GM23248 (cell line): ENCODE measurements around the gene NDUFA13. TPM values are rescaled to one million over a fixed set of nuclear protein-coding genes. Genes with fewer than 3 reads are reported as not detected.
A peak's percentile ranks its signal among the peaks of the same experiment; 100 is the strongest.

Source experiments
- DNase-seq: peaks from one replicate; pipeline ENCODE4 v3.0.0-alpha.2; 2015
- H2AFZ ChIP-seq: fragments of 200-600 bp; sonication (generic); 2 replicates; pipeline ENCODE4 v1.6.1; 2016; ENCODE audit warnings: antibody characterized with exemption
- H3F3A ChIP-seq: fragments of 200-600 bp; sonication (generic); 2 replicates; pipeline ENCODE4 v1.6.1; 2016; ENCODE audit warnings: mild to moderate bottlenecking, antibody characterized with exemption, mixed run types; ENCODE audit not compliant: insufficient read depth
- H3K27ac ChIP-seq: fragments of 200-600 bp; sonication (generic); 2 replicates; pipeline ENCODE4 v1.5.1; 2016; ENCODE audit warnings: mild to moderate bottlenecking
- H3K27me3 ChIP-seq: fragments of 200-600 bp; sonication (generic); replicated peaks from 2 replicates; pipeline ENCODE4 v1.6.1; 2016; ENCODE audit warnings: mild to moderate bottlenecking; ENCODE audit not compliant: insufficient read depth
- H3K36me3 ChIP-seq: fragments of 200-600 bp; sonication (generic); 2 replicates; pipeline ENCODE4 v1.6.1; 2016; ENCODE audit warnings: low read depth, mild to moderate bottlenecking
- H3K4me1 ChIP-seq: fragments of 200-600 bp; sonication (generic); 2 replicates; pipeline ENCODE4 v1.6.1; 2016; ENCODE audit warnings: mild to moderate bottlenecking; ENCODE audit not compliant: insufficient read depth
- H3K4me2 ChIP-seq: fragments of 200-600 bp; sonication (generic); one replicate; pipeline ENCODE4 v1.6.1; 2016; ENCODE audit warnings: mild to moderate bottlenecking; ENCODE audit not compliant: unreplicated experiment
- H3K4me3 ChIP-seq: fragments of 200-600 bp; sonication (generic); 2 replicates; pipeline ENCODE4 v1.5.1; 2016; ENCODE audit warnings: mild to moderate bottlenecking
- H3K79me2 ChIP-seq: fragments of 200-600 bp; sonication (generic); 2 replicates; pipeline ENCODE4 v1.6.1; 2016; ENCODE audit warnings: mild to moderate bottlenecking; ENCODE audit not compliant: insufficient read depth
- H3K9ac ChIP-seq: fragments of 200-600 bp; sonication (generic); 2 replicates; pipeline ENCODE4 v1.6.1; 2016; ENCODE audit warnings: mild to moderate bottlenecking
- H3K9me2 ChIP-seq: fragments of 200-600 bp; sonication (generic); 2 replicates; pipeline ENCODE4 v1.6.1; 2016; ENCODE audit warnings: mixed run types, mild to moderate bottlenecking, moderate library complexity; ENCODE audit not compliant: insufficient read depth
- H3K9me3 ChIP-seq: fragments of 200-600 bp; sonication (generic); one replicate; pipeline ENCODE4 v1.6.1; 2017; ENCODE audit warnings: low read depth
- H4K20me1 ChIP-seq: fragments of 200-600 bp; sonication (generic); 2 replicates; pipeline ENCODE4 v1.6.0; 2016; ENCODE audit not compliant: insufficient read depth
- EZH2 ChIP-seq: fragments of 200-600 bp; sonication (generic); IDR thresholded peaks from 2 replicates; pipeline ENCODE4 v1.6.1; 2018; ENCODE audit warnings: antibody characterized with exemption, mild to moderate bottlenecking; ENCODE audit not compliant: insufficient read depth, poor library complexity, severe bottlenecking
- EZH2phosphoT487 ChIP-seq: fragments of 200-600 bp; sonication (generic); IDR thresholded peaks from 2 replicates; pipeline ENCODE4 v1.6.1; 2018; ENCODE audit warnings: antibody characterized with exemption, moderate library complexity, mild to moderate bottlenecking, low read depth; ENCODE audit not compliant: insufficient read depth
- WGBS, 2 experiments: methylation state at CpG; one replicate each; pipeline ENCODE4 v1.1.6; 2015 to 2017; ENCODE audit warnings: low lambda C conversion rate in 2 of 2, low coverage in 1 of 2; ENCODE audit errors: missing lambda C conversion rate in 2 of 2; 5-methylcytosine and 5-hydroxymethylcytosine counted together
- in situ Hi-C: fragments of 300-500 bp; cut with MboI; formaldehyde crosslinking; loops from 2 replicates; pipeline ENCODE4 v1.15.0; 2020
- polyA plus RNA-seq: library from polyadenylated mRNA; unstranded; fragments of >200 nt; fragmentation: Nextera tagmentation; extraction: Ambion mirVana; gene quantifications from 2 replicates; pipeline ENCODE4 v1.2.1, GENCODE V29; 2016
- total RNA-seq: library from RNA; depleted of rRNA; stranded (reverse); fragments of >200 nt; shearing (Covaris generic); gene quantifications from 2 replicates; pipeline ENCODE4 v1.2.3, GENCODE V29; 2014

The NDUFA13 gene
- total and polyA plus RNA-seq, 2 experiments from 2014 or later = 92.4 to 466 TPM

DNA sequence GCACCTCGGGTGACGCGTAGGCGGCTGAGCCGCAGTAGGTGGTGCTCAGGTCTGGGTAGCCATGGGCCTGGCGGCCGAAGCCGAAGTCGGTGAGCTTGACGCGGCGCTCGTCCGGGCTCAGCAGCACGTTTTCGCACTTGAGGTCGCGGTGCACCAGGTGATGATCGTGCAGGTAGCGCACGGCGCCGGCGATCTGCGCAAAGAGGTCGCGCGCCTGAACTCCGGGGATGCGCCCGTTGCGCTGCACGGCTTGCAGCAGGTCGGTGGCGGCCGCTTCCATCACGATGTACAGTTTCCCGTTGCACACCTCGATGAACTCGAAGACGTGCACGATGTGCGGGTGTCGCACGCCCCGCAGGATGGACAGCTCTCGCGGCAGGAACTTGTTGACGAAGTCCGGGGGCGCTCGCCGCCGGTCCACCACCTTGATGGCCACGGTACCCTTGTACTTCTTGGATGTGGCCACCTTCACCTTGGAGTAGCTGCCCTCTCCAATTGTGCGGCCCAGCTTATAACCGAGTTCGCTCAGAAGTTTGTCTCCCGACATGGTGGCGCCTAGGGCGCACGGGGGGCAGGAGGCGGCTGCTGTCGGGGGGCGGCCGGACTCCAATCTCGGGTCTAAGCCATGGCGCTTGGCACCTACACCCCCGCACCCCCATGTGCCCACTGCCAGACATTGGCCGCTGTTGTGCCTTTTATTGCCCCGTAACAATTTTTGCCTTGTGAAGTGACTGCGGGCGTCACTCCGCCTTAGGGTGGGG, 964 bp upstream of the NDUFA13 start, which contains the start of gene TSSK6:
Gene TSSK6 (minus strand): TSS at position 668 of the 761 bp plus-strand sequence. CDS start 121 bp downstream, at position 547.
- no peak for DNase-seq
- Histone ChIP-seq H3K9me3 (no peaks in the 10 kb centered on the region), H3K36me3 (no peaks in the 10 kb centered on the region), H3K4me2 (peak within 1 kb of the TSS; percentile 100), H3K27ac (peak within 1 kb of the TSS; percentile 62), H3K9me2 (no peaks in the 10 kb centered on the region), H3K79me2 (peaks cover 40% of the 10 kb centered on the region), H3K4me1 (peaks cover 9% of the 10 kb centered on the region), H3F3A (no peaks in the 10 kb centered on the region), H3K27me3 (no peaks in the 10 kb centered on the region), H3K9ac (peak within 1 kb of the TSS; percentile 90), H3K4me3 (peak within 1 kb of the TSS; percentile 100), H4K20me1 (no peaks in the 10 kb centered on the region), H2AFZ (peak within 1 kb of the TSS; percentile 84)
- in situ Hi-C loops = no loop called here
- TF ChIP-seq EZH2phosphoT487 (no peak), EZH2 (no peak)
- WGBS, 2 experiments = 85% methylated on average over 68 to 74 of the region's 74 CpGs

DNA sequence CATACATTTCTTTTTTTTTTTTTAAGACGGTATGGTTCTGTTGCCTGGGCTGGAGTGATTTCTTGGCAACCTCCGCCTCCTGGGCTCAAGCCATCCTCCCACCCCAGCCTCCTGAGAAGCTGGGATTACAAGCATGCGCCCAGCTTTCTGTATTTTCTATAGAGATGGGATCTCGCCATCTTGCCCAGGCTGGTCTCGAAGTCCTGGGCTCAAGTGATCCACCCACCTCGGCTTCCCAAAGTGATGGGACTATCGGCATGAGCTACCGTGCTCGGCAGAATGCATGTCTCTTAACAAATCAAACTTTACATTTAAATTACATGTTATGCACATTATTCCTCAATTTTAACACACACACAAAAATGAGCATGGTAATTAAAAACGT, 1.2 kb downstream of the NDUFA13 start:
- Histone ChIP-seq H3K36me3 (0 out of 2 replicates have a peak, but pooled peaks cover 2% of the 10 kb centered on the region), H3K9me2 (no peaks in the 10 kb centered on the region), H3K9me3 (no peaks in the 10 kb centered on the region), H3K27ac (peak overlapping the region; percentile 62), H2AFZ (peak overlapping the region; percentile 84), H3K27me3 (no peaks in the 10 kb centered on the region), H3F3A (no peaks in the 10 kb centered on the region), H3K9ac (peak overlapping the region; percentile 90), H3K4me1 (peaks cover 9% of the 10 kb centered on the region), H3K4me3 (peak overlapping the region; percentile 100), H3K79me2 (peaks cover 62% of the 10 kb centered on the region), H4K20me1 (no peaks in the 10 kb centered on the region), H3K4me2 (peak overlapping the region; percentile 100)
- in situ Hi-C loops = no loop called here
- WGBS, 2 experiments = 51 to 55% methylated on average over 10 of the region's 10 CpGs
- no peak for DNase-seq
- TF ChIP-seq EZH2 (no peak), EZH2phosphoT487 (no peak)

DNA sequence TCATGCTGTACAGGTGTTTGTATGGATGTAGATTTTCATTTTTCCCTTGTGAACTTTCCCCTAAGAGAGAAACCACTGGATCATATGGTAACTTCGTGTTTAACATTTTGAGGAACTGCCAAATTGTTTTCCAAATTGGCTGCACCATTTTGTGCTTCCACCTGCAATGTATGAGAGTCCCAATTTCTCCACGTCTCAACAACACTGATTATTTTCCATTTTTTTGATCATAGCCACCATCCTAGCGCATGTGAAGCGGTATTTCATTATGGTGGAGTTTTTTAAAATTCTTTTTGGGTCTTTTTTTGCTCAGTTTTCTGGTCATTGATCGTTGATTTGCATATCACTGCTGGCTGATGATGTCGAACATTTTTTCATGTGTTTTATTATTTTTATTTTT, 5.0 kb downstream of the NDUFA13 start:
- no peak overlapping the region for H3K9ac ChIP-seq
- no peaks in the 10 kb centered on the region for H3K9me3 ChIP-seq
- in situ Hi-C loops = no loop called here
- H3K79me2 ChIP-seq = peaks cover 89% of the 10 kb centered on the region
- H3K27me3 ChIP-seq = no peaks in the 10 kb centered on the region
- H2AFZ ChIP-seq = no peak overlapping the region
- peaks cover 9% of the 10 kb centered on the region for H3K4me1 ChIP-seq
- H3K4me2 ChIP-seq = no peak overlapping the region
- H3K9me2 ChIP-seq = no peaks in the 10 kb centered on the region
- no peaks in the 10 kb centered on the region for H4K20me1 ChIP-seq
- TF ChIP-seq EZH2phosphoT487 (no peak), EZH2 (no peak)
- H3F3A ChIP-seq = no peaks in the 10 kb centered on the region
- H3K27ac ChIP-seq = no peak overlapping the region
- no peak overlapping the region for H3K4me3 ChIP-seq
- H3K36me3 ChIP-seq = 0 out of 2 replicates have a peak, but pooled peaks cover 2% of the 10 kb centered on the region
- WGBS, 2 experiments = 66 to 69% methylated on average over 6 of the region's 6 CpGs
- DNase-seq = no peak

GRCh38 chr19:19523177-19523576, 7.2 kb downstream of the NDUFA13 start:
- no peaks in the 10 kb centered on the region for H3K27me3 ChIP-seq
- in situ Hi-C loops = no loop called here
- H3K4me1 ChIP-seq = no peaks in the 10 kb centered on the region
- no peak overlapping the region for H3K27ac ChIP-seq
- H3K79me2 ChIP-seq = peaks cover 68% of the 10 kb centered on the region
- WGBS, 2 experiments = 87 to 88% methylated on average over 3 of the region's 3 CpGs
- H3K9me3 ChIP-seq = no peaks in the 10 kb centered on the region
- H3K9ac ChIP-seq = no peak overlapping the region
- no peaks in the 10 kb centered on the region for H3F3A ChIP-seq
- H2AFZ ChIP-seq = no peak overlapping the region
- 0 out of 2 replicates have a peak, but pooled peaks cover 2% of the 10 kb centered on the region for H3K36me3 ChIP-seq
- H3K9me2 ChIP-seq = no peaks in the 10 kb centered on the region
- no peak overlapping the region for H3K4me2 ChIP-seq
- no peak overlapping the region for H3K4me3 ChIP-seq
- no peak for DNase-seq
- no peaks in the 10 kb centered on the region for H4K20me1 ChIP-seq
- TF ChIP-seq EZH2phosphoT487 = no peak
- no peak for TF ChIP-seq EZH2
